CD14-positive monocyte (primary cell): ENCODE results near the gene SLC43A2. TPM values are rescaled to one million over a fixed set of nuclear protein-coding genes. Genes with fewer than 3 reads are reported as not detected.

Experiments
- DNase-seq, 3 donors: peaks; one replicate each; pipeline ENCODE4 v3.0.0-alpha.2; 2011 to 2022
- H2AFZ ChIP-seq: 2 replicates; pipeline ENCODE4 v1.6.0; 2012; ENCODE audit warnings: mild to moderate bottlenecking, low read depth, low read length, inconsistent platforms; ENCODE audit not compliant: insufficient read depth, poor library complexity, severe bottlenecking
- H3K27ac ChIP-seq, 2 donors: 1 replicate in 1 of 2; 2 replicates in 1 of 2; pipeline ENCODE4 v1.5.1; 2012 to 2013; ENCODE audit warnings: low read length in 2 of 2, control low read depth in 1 of 2, inconsistent platforms in 1 of 2, low read depth in 1 of 2, mild to moderate bottlenecking in 1 of 2
- H3K27me3 ChIP-seq, 2 donors: one replicate each; pipeline versions ENCODE4 v1.6.0 to v1.6.1; 2011 to 2013; ENCODE audit warnings: low read length in 2 of 2; ENCODE audit not compliant: control insufficient read depth in 2 of 2, insufficient read depth in 2 of 2
- H3K36me3 ChIP-seq, 2 donors: replicated peaks in 1 of 2; 1 replicate in 1 of 2; 2 replicates in 1 of 2; pipeline versions ENCODE4 v1.5.1 to v1.6.1; 2012 to 2013; ENCODE audit warnings: low read length in 2 of 2, control low read depth in 1 of 2, inconsistent platforms in 1 of 2, mild to moderate bottlenecking in 1 of 2; ENCODE audit not compliant: insufficient read depth in 2 of 2, control insufficient read depth in 1 of 2
- H3K4me1 ChIP-seq, 2 donors: 1 replicate in 1 of 2; 2 replicates in 1 of 2; pipeline versions ENCODE4 v1.5.1 to v1.6.1; 2012 to 2013; ENCODE audit warnings: low read length in 2 of 2, control low read depth in 1 of 2, inconsistent platforms in 1 of 2, mild to moderate bottlenecking in 1 of 2, moderate library complexity in 1 of 2; ENCODE audit not compliant: insufficient read depth in 2 of 2, control insufficient read depth in 1 of 2
- H3K4me2 ChIP-seq: replicated peaks from 2 replicates; pipeline ENCODE3; 2012; ENCODE audit warnings: low read length, moderate library complexity, mild to moderate bottlenecking; ENCODE audit not compliant: poor library complexity, severe bottlenecking; ENCODE audit errors: extremely low read depth
- H3K4me3 ChIP-seq, 3 experiments: fragments of 200-600 bp in 1 of 3; sonication (generic) in 1 of 3; replicated peaks in 1 of 3; 1 replicate in 2 of 3; 2 replicates in 1 of 3; pipeline ENCODE4 v1.5.1; 2011 to 2013; ENCODE audit warnings: low read length in 3 of 3, mild to moderate bottlenecking in 3 of 3, control low read depth in 2 of 3, low read depth in 2 of 3, inconsistent platforms in 1 of 3, moderate library complexity in 1 of 3
- H3K79me2 ChIP-seq: 2 replicates; pipeline ENCODE4 v1.6.0; 2012; ENCODE audit warnings: mild to moderate bottlenecking, control low read depth, inconsistent platforms, low read length, moderate library complexity; ENCODE audit not compliant: insufficient read depth
- H3K9ac ChIP-seq: 2 replicates; pipeline ENCODE4 v1.6.0; 2017; ENCODE audit warnings: low read length, mild to moderate bottlenecking; ENCODE audit not compliant: insufficient read depth, poor library complexity, severe bottlenecking
- H3K9me3 ChIP-seq, 2 donors: replicated peaks in 1 of 2; 1 replicate in 1 of 2; 2 replicates in 1 of 2; pipeline versions ENCODE4 v1.5.1 to v1.6.1; 2012 to 2013; ENCODE audit warnings: low read length in 2 of 2, control low read depth in 1 of 2; ENCODE audit not compliant: control insufficient read depth in 1 of 2, insufficient read depth in 1 of 2
- H4K20me1 ChIP-seq: 2 replicates; pipeline ENCODE4 v1.6.0; 2012; ENCODE audit warnings: mild to moderate bottlenecking, low read length, control low read depth, moderate library complexity; ENCODE audit not compliant: insufficient read depth
- H3K27ac Mint-ChIP-seq, 7 donors: one replicate each; pipeline ENCODE4 v1.8.0; 2020; ENCODE audit warnings: mild to moderate bottlenecking in 7 of 7, mixed read lengths in 7 of 7, moderate library complexity in 6 of 7, inconsistent platforms in 2 of 7
- H3K27me3 Mint-ChIP-seq, 3 donors: one replicate each; pipeline ENCODE4 v1.8.0; 2021 to 2022; ENCODE audit warnings: low read depth in 3 of 3, mild to moderate bottlenecking in 3 of 3, mixed read lengths in 3 of 3, moderate library complexity in 3 of 3, inconsistent platforms in 1 of 3
- H3K36me3 Mint-ChIP-seq, 2 donors: one replicate each; pipeline ENCODE4 v1.8.0; 2020; ENCODE audit warnings: mixed read lengths in 2 of 2, inconsistent platforms in 1 of 2, mild to moderate bottlenecking in 1 of 2
- H3K4me1 Mint-ChIP-seq: one replicate; pipeline ENCODE4 v1.8.0; 2020; ENCODE audit warnings: mild to moderate bottlenecking, mixed read lengths
- H3K4me3 Mint-ChIP-seq, 2 donors: one replicate each; pipeline ENCODE4 v1.8.0; 2020; ENCODE audit warnings: mild to moderate bottlenecking in 2 of 2, mixed read lengths in 2 of 2, moderate library complexity in 1 of 2
- H3K9me3 Mint-ChIP-seq, 7 donors: one replicate each; pipeline ENCODE4 v1.8.0; 2020 to 2022; ENCODE audit warnings: mixed read lengths in 7 of 7, mild to moderate bottlenecking in 6 of 7, moderate library complexity in 6 of 7, inconsistent platforms in 2 of 7
- WGBS: methylation state at CpG from one replicate; pipeline ENCODE4 v1.1.5; 2013; ENCODE audit warnings: missing lambda C conversion rate; ENCODE audit not compliant: insufficient coverage; 5-methylcytosine and 5-hydroxymethylcytosine counted together
- intact Hi-C, 2 donors: fragments of 100-400 bp; cut with micrococcal nuclease; formaldehyde crosslinking; loops; one replicate each; pipeline versions ENCODE4 v1.15.0 to v1.15.1; 2023
- polyA plus RNA-seq, 3 donors: library from polyadenylated mRNA; depleted of rRNA in 1 of 3; unstranded in 2 of 3; stranded (reverse) in 1 of 3; fragments of 300-500 nt in 2 of 3; fragments of >200 nt in 1 of 3; fragmentation: Illumina TruSeq in 2 of 3; gene quantifications; 1 replicate in 2 of 3; 2 replicates in 1 of 3; pipeline ENCODE4 v1.2.3, GENCODE V29; 2012 to 2021
- TF ChIP-seq, protein P1 (sequence below): fragments of 200-600 bp; IDR thresholded peaks from one replicate; pipeline ENCODE4 v1.8.0; 2022; ENCODE audit warnings: antibody characterized with exemption, mild to moderate bottlenecking

Gene SLC43A2
- polyA plus RNA-seq, 3 donors, result 115 to 151 (median 117) TPM

DNA sequence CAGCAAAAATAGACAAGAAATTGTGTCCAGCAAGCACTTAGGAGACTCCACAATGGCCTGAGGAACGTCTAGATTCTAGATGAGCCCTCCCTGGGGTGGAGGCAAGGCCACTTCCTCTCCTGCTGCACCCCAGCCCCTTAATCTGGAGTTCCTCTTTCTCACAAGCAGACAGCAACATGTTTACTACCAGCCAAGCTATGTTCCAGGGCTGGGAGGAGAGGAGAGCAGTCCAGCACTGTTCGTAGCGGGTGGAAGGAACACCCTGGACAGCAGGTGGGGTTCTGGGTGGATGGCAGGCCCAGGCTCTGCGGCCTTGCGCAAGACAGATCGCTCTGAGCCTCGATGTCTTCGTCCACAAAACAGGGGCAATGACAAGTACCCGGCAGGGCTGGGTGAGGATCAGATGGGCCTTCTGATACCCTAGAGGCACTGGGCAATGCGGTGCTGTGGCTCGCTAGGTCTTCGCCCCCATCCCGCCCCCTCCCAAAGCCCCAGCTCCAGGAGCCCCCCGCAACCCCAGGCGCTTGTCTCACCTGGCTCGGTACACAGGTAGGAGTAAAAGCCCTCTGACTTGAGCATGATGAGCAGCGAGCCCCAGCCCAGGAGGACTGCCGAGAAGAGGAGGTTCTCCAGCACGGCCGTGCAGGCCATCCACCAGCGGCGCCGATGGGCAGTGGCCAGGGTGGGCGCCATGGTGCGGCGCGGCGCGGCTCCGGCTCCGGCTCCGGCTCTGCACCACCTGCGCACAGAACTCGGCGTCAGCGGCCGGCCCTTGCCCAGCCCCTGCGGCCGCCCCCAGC lies 1.3 kb downstream of the SLC43A2 start:
- TF ChIP-seq, protein P1, sequence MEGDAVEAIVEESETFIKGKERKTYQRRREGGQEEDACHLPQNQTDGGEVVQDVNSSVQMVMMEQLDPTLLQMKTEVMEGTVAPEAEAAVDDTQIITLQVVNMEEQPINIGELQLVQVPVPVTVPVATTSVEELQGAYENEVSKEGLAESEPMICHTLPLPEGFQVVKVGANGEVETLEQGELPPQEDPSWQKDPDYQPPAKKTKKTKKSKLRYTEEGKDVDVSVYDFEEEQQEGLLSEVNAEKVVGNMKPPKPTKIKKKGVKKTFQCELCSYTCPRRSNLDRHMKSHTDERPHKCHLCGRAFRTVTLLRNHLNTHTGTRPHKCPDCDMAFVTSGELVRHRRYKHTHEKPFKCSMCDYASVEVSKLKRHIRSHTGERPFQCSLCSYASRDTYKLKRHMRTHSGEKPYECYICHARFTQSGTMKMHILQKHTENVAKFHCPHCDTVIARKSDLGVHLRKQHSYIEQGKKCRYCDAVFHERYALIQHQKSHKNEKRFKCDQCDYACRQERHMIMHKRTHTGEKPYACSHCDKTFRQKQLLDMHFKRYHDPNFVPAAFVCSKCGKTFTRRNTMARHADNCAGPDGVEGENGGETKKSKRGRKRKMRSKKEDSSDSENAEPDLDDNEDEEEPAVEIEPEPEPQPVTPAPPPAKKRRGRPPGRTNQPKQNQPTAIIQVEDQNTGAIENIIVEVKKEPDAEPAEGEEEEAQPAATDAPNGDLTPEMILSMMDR, result no peak
- Mint-ChIP-seq H3K36me3 (peaks cover 44 to 46% of the 10 kb centered on the region in 2 donors), H3K4me1 (peaks cover 58% of the 10 kb centered on the region), H3K27me3 (peaks cover 0 to 17% (median 1%) of the 10 kb centered on the region in 3 donors), H3K9me3 (peaks cover 0 to 3% (median 0%) of the 10 kb centered on the region in 7 donors), H3K4me3 (peak overlapping the region; percentile 95 to 96), H3K27ac (peak overlapping the region; percentile 95 to 98 (median 97))
- Histone ChIP-seq H4K20me1 (peaks cover 57% of the 10 kb centered on the region), H3K27ac (peak overlapping the region; percentile 95), H3K9ac (peak overlapping the region; percentile 97), H3K4me2 (peak overlapping the region; percentile 92), H3K4me1 (peaks cover 64 to 78% of the 10 kb centered on the region in 2 donors), H3K36me3 (peaks cover 20 to 36% of the 10 kb centered on the region in 2 donors), H3K9me3 (no peaks in the 10 kb centered on the region), H3K4me3 (peak overlapping the region; percentile 95 to 100 (median 99)), H3K27me3 (no peaks in the 10 kb centered on the region), H3K79me2 (peaks cover 50% of the 10 kb centered on the region), H2AFZ (no peak overlapping the region)
- peak; percentile 87 to 88 (median 87) for DNase-seq
- under 1% methylated on average over 38 of the region's 39 CpGs for WGBS
- intact Hi-C loops, result loop anchor here (2.0 to 5.0 kb wide), 3 partner anchors 17 to 35 kb away; no protein-coding TSS in a partner anchor

DNA sequence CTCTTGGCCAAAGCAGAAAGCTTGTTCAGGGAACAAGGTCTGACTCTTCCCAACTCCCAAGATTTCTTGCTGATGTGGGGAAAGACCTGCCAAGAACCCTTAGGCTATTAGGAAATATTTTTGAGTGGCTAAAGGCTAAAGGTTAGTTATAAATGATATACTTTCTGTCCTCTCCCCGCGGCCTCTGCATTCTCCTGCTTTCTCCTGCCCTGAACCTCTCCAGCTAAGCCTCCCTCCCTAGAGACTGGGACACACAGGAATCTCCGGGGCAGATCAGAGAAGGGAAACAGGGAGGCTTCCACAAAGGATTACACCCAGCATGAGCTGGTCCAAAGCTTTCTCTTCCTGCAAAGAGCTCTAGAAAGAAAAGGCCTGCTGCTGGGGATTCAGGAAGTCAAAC lies 2.3 kb downstream of the SLC43A2 start:
- Histone ChIP-seq H3K4me3 (peak overlapping the region; percentile 95 to 100 (median 99)), H3K9me3 (no peaks in the 10 kb centered on the region), H3K4me1 (peaks cover 56 to 70% of the 10 kb centered on the region in 2 donors), H3K79me2 (peaks cover 58% of the 10 kb centered on the region), H3K4me2 (peak overlapping the region; percentile 92), H3K27me3 (no peaks in the 10 kb centered on the region), H3K36me3 (peaks cover 27 to 46% of the 10 kb centered on the region in 2 donors), H2AFZ (no peak overlapping the region), H3K9ac (peak overlapping the region; percentile 97), H4K20me1 (peaks cover 66% of the 10 kb centered on the region), H3K27ac (peak overlapping the region; percentile 95)
- Mint-ChIP-seq H3K27ac (peak overlapping the region; percentile 95 to 98 (median 97)), H3K36me3 (peaks cover 54 to 56% of the 10 kb centered on the region in 2 donors), H3K4me3 (peak overlapping the region; percentile 95 to 96), H3K27me3 (peaks cover 0 to 15% (median 0%) of the 10 kb centered on the region in 3 donors), H3K9me3 (peaks cover 0 to 3% (median 0%) of the 10 kb centered on the region in 7 donors), H3K4me1 (peaks cover 50% of the 10 kb centered on the region)
- WGBS, result no CpG with 5 or more reads among the region's 3 CpGs
- TF ChIP-seq, protein P1, result no peak
- intact Hi-C loops, result loop anchor here (2.0 to 5.0 kb wide), 3 partner anchors 16 to 34 kb away; no protein-coding TSS in a partner anchor
- no peak for DNase-seq
